Measurements from ENCODE around the gene GSTM4.

The GSTM4 gene

GRCh38 chr1:109625176-109625575 lies 30.7 kb upstream of the GSTM4 start:
- DNase-seq, result no peak

- DNase-seq, result no peak
These were observed 30.0 kb upstream of the GSTM4 start for GRCh38 chr1:109625601-109626560.

GRCh38 chr1:109626682-109627408 lies 29.1 kb upstream of the GSTM4 start:
- DNase-seq, result no peak

GRCh38 chr1:109627692-109628399 lies 28.1 kb upstream of the GSTM4 start:
- no peak for DNase-seq

GRCh38 chr1:109628540-109629321 lies 27.2 kb upstream of the GSTM4 start:
- no peak for DNase-seq

GRCh38 chr1:109629372-109630030 lies 26.4 kb upstream of the GSTM4 start:
- DNase-seq, result no peak

GRCh38 chr1:109630081-109630897 lies 25.6 kb upstream of the GSTM4 start:
- no peak for DNase-seq

- no peak for DNase-seq
These were observed 24.9 kb upstream of the GSTM4 start for GRCh38 chr1:109630898-109631512.

- no peak for DNase-seq
These were observed 24.1 kb upstream of the GSTM4 start for GRCh38 chr1:109631513-109632505.

GRCh38 chr1:109632671-109633346 lies 23.1 kb upstream of the GSTM4 start:
- peak; percentile 94 for DNase-seq

GRCh38 chr1:109634292-109634691 lies 21.6 kb upstream of the GSTM4 start:
- no peak for DNase-seq

GRCh38 chr1:109634771-109635750 lies 20.8 kb upstream of the GSTM4 start:
- no peak for DNase-seq

GRCh38 chr1:109635862-109636200 lies 20.1 kb upstream of the GSTM4 start:
- no peak for DNase-seq

- no peak for DNase-seq
These were observed 19.5 kb upstream of the GSTM4 start for GRCh38 chr1:109636201-109636952.

- DNase-seq, result no peak
These were observed 18.5 kb upstream of the GSTM4 start for GRCh38 chr1:109637446-109637845.

GRCh38 chr1:109639063-109639840 lies 16.6 kb upstream of the GSTM4 start:
- DNase-seq, result no peak
